ENCODE data around the gene PHLDA3. TPM values are rescaled to one million over a fixed set of nuclear protein-coding genes. Genes with fewer than 3 reads are reported as not detected.
A peak's percentile ranks its signal among the peaks of the same experiment; 100 is the strongest.

PHLDA3 gene
- total and polyA plus RNA-seq, 2 of the 13 experiments (the other 11 are each of a cell fraction or from before 2014, with no cell fraction given): 16.7 to 33.6 TPM

DNA sequence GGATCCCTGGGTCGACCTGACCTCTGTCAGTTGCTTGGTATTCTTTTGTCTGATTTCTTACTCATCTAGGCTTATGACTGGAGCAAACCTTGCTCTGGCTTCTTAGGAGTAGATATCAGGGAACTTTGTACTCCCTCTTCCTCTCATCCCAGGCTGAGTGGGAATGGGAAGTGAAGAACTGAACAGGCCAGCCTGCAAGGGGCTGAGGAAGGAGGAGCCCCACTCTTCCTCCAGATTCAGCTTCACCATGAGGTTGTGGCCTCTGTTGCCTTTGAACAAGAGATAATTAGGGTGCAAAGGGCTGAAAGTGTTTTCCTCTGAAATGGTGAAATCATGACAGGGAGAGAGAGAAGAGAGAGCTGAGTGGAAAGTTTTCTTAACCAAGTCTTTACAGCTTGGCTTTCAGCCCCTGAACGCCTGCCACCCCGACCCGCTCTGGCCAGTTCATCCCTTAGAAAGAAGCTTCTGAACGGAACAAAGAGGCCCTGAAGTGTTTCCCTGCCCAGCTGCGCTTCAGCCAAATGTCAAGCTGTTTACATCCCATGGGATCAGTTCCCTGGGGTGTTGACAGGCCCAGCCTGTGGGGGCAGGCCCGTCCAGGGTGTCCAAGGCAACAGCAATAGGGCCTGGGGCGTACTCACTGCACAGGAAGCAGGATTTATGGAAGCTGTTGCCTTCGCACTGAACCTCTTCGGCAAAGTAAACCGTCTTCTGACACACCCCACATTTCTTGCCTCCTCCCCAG is 26.7 kb upstream of the PHLDA3 start (continued):
- TF ChIP-seq, protein P1, sequence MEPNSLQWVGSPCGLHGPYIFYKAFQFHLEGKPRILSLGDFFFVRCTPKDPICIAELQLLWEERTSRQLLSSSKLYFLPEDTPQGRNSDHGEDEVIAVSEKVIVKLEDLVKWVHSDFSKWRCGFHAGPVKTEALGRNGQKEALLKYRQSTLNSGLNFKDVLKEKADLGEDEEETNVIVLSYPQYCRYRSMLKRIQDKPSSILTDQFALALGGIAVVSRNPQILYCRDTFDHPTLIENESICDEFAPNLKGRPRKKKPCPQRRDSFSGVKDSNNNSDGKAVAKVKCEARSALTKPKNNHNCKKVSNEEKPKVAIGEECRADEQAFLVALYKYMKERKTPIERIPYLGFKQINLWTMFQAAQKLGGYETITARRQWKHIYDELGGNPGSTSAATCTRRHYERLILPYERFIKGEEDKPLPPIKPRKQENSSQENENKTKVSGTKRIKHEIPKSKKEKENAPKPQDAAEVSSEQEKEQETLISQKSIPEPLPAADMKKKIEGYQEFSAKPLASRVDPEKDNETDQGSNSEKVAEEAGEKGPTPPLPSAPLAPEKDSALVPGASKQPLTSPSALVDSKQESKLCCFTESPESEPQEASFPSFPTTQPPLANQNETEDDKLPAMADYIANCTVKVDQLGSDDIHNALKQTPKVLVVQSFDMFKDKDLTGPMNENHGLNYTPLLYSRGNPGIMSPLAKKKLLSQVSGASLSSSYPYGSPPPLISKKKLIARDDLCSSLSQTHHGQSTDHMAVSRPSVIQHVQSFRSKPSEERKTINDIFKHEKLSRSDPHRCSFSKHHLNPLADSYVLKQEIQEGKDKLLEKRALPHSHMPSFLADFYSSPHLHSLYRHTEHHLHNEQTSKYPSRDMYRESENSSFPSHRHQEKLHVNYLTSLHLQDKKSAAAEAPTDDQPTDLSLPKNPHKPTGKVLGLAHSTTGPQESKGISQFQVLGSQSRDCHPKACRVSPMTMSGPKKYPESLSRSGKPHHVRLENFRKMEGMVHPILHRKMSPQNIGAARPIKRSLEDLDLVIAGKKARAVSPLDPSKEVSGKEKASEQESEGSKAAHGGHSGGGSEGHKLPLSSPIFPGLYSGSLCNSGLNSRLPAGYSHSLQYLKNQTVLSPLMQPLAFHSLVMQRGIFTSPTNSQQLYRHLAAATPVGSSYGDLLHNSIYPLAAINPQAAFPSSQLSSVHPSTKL (CRISPR knock-in tag; IDR thresholded peaks at IDR 0.05): peak; percentile 46; the same call in 1 of the 2 replicates
- TF ChIP-seq CCDC6 (CRISPR knock-in tag; IDR thresholded peaks at IDR 0.05) (peak; percentile 59; the same call in 1 of the 2 replicates), SOX13 (IDR thresholded peaks at IDR 0.05) (no peak), SOX13 (CRISPR knock-in tag; conservative IDR thresholded peaks at IDR 0.05 in 1 of 2, IDR thresholded peaks at IDR 0.05 in 1 of 2) (peak in 1 of 2 experiments; percentile 50; a peak in 1 of 4 replicates)

DNA sequence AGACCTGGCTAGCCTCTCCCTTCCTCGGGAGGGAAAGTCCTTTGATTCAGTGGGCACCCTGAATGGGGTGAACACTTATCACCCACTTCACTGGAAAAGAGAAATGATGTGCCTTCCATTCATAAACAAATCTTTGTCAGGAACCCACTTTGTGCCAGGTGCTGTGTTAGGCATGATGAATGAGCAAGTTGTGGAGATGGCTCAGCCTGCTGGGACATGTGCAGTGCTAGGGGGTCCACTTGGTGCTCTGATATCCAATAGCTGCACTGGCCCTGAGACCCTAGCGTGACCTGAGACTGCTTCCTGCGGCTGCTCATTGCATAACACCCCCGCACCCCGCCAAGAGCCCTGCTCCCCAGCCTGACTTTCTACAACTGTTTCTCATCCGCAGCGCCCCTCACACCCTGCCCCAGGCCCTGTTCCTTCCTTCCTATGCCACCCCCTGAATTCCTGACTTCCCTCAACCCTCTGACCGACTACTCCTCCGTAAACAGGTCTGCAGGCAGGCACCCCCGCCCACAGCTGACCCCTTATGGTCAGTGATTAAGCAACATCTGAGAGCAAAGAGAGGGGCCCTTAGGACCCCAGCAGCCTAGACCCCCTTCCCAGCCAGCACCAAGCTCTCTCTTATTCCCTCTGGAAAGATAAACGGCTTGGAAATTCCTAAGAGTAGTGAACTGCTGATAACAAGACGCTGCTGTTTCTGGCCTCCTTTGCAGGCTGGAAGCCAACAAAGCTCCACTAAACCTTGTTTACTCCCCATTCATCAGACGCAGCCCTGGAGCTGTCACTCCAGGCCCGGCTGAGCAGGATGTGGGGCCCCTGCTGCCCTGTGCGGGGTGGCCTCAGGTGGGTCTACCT is 25.0 kb upstream of the PHLDA3 start:
- Histone ChIP-seq H4K20me1 (ENCODE audit: insufficient read depth, low read length) (no peaks in the 10 kb centered on the region), H3K27me3 (ENCODE audit: control insufficient read depth in 1 of 2, insufficient read depth in 2 of 2, low read length in 2 of 2) (no peaks in the 10 kb centered on the region), H3K9me3 (ENCODE audit: low read length) (no peaks in the 10 kb centered on the region), H3K4me3 (replicated peaks in 1 of 3; ENCODE audit: insufficient read depth in 1 of 3, low read depth in 2 of 3, low read length in 3 of 3) (peak overlapping the region in 1 of 3 experiments; percentile 5; a peak in 1 of 6 replicates), H3K79me2 (ENCODE audit: insufficient read depth, low read length) (no peaks in the 10 kb centered on the region), H2AFZ (ENCODE audit: low read length) (no peak overlapping the region), H3K4me2 (ENCODE audit: low read depth, low read length) (peak overlapping the region; percentile 64), H3K27ac (ENCODE audit: extremely low read length, insufficient read depth, low read length) (peak overlapping the region; percentile 53), H3K36me3 (replicated peaks in 1 of 2; ENCODE audit: control insufficient read depth in 1 of 2, insufficient read depth in 2 of 2, low read length in 2 of 2) (peaks cover 3 to 8% of the 10 kb centered on the region in 2 experiments; a peak in 2 of 5 replicates), H3K9ac (ENCODE audit: insufficient read depth, low read depth, low read length) (no peak overlapping the region), H3K4me1 (ENCODE audit: insufficient read depth, low read length) (peaks cover 44% of the 10 kb centered on the region)
- no TSS peak for BruUV-seq (replicated peaks)
- ChIA-PET POLR2A (interaction anchor here (1.0 to 1.9 kb wide), 2 partner anchors 9 to 25 kb away, joined by 3 to 8 read pairs; partner anchors contain the start of gene PHLDA3), CTCF (ENCODE audit: low intra/inter-chr PET ratio, low total read pairs) (no interaction called here)
- DNase-seq (ENCODE audit: low spot score) (no peak), ATAC-seq (peak; percentile 57), FAIRE-seq (peak; percentile 37)
- in situ Hi-C loops (cut with HindIII; ENCODE audit: extremely low pct_ligation_motif_present, low pct_unique_long_range_greater_than_20kb): no loop called here
- intact Hi-C loops (cut with micrococcal nuclease; ENCODE audit: unreplicated experiment): loop anchor here (2.0 kb wide), 1 partner anchor 19 kb away; no protein-coding TSS in a partner anchor
- 65% methylated on average over 11 of the region's 15 CpGs for WGBS (ENCODE audit: low lambda C conversion rate)
- TF ChIP-seq, protein P2, sequence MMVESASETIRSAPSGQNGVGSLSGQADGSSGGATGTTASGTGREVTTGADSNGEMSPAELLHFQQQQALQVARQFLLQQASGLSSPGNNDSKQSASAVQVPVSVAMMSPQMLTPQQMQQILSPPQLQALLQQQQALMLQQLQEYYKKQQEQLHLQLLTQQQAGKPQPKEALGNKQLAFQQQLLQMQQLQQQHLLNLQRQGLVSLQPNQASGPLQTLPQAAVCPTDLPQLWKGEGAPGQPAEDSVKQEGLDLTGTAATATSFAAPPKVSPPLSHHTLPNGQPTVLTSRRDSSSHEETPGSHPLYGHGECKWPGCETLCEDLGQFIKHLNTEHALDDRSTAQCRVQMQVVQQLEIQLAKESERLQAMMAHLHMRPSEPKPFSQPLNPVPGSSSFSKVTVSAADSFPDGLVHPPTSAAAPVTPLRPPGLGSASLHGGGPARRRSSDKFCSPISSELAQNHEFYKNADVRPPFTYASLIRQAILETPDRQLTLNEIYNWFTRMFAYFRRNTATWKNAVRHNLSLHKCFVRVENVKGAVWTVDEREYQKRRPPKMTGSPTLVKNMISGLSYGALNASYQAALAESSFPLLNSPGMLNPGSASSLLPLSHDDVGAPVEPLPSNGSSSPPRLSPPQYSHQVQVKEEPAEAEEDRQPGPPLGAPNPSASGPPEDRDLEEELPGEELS (CRISPR knock-in tag; IDR thresholded peaks at IDR 0.05): 0 out of 2 replicates have a peak, but pooled peaks have one; percentile 60
- TF ChIP-seq NFRKB (IDR thresholded peaks at IDR 0.05): no peak
- no peak for TF ChIP-seq MBNL3 (CRISPR knock-in tag; conservative IDR thresholded peaks at IDR 0.05)
- TF ChIP-seq CHCHD3 (CRISPR knock-in tag; IDR thresholded peaks at IDR 0.05): no peak
- no peak for TF ChIP-seq ZSCAN22 (CRISPR knock-in tag; IDR thresholded peaks at IDR 0.05)
- no peak for TF ChIP-seq NCOA1 (CRISPR knock-in tag; IDR thresholded peaks at IDR 0.05)
- no peak for TF ChIP-seq ZSCAN30 (CRISPR knock-in tag; IDR thresholded peaks at IDR 0.05)
- TF ChIP-seq, protein P3, sequence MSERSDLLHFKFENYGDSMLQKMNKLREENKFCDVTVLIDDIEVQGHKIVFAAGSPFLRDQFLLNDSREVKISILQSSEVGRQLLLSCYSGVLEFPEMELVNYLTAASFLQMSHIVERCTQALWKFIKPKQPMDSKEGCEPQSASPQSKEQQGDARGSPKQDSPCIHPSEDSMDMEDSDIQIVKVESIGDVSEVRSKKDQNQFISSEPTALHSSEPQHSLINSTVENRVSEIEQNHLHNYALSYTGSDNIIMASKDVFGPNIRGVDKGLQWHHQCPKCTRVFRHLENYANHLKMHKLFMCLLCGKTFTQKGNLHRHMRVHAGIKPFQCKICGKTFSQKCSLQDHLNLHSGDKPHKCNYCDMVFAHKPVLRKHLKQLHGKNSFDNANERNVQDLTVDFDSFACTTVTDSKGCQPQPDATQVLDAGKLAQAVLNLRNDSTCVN (CRISPR knock-in tag; IDR thresholded peaks at IDR 0.05; ENCODE audit: borderline replicate concordance): no peak
